Liver (tissue), 9 donors: ENCODE measurements around the gene APBA3. TPM values are rescaled to one million over a fixed set of nuclear protein-coding genes. Genes with fewer than 3 reads are reported as not detected.

Source experiments
- DNase-seq: peaks from one replicate; pipeline ENCODE4 v3.0.0-alpha.2; 2017; ENCODE audit warnings: low spot score
- H3K27ac ChIP-seq, 2 donors: one replicate each; pipeline ENCODE4 v1.7.0; 2013; ENCODE audit warnings: inconsistent platforms in 2 of 2, low read length in 2 of 2, control low read depth in 1 of 2, low read depth in 1 of 2, mild to moderate bottlenecking in 1 of 2
- H3K27me3 ChIP-seq, 4 donors: one replicate each; pipeline versions ENCODE4 v1.6.1 to v1.7.0; 2013; ENCODE audit warnings: low read length in 3 of 4, inconsistent platforms in 1 of 4, mild to moderate bottlenecking in 1 of 4, moderate library complexity in 1 of 4; ENCODE audit not compliant: control insufficient read depth in 4 of 4, insufficient read depth in 4 of 4
- H3K36me3 ChIP-seq, 4 donors: one replicate each; pipeline versions ENCODE4 v1.6.1 to v1.7.0; 2013; ENCODE audit warnings: low read length in 3 of 4, mild to moderate bottlenecking in 3 of 4, low read depth in 1 of 4, moderate library complexity in 1 of 4; ENCODE audit not compliant: control insufficient read depth in 4 of 4, insufficient read depth in 3 of 4
- H3K4me1 ChIP-seq, 4 donors: one replicate each; pipeline versions ENCODE4 v1.6.1 to v1.7.0; 2013; ENCODE audit warnings: low read length in 3 of 4, mild to moderate bottlenecking in 3 of 4, moderate library complexity in 1 of 4; ENCODE audit not compliant: control insufficient read depth in 4 of 4, insufficient read depth in 4 of 4
- H3K4me3 ChIP-seq, 3 donors: one replicate each; pipeline versions ENCODE4 v1.6.1 to v1.7.0; 2013; ENCODE audit warnings: low read length in 3 of 3, control low read depth in 1 of 3, low read depth in 1 of 3, mild to moderate bottlenecking in 1 of 3
- H3K9ac ChIP-seq, 2 donors: one replicate each; pipeline ENCODE4 v1.7.0; 2013; ENCODE audit warnings: low read length in 2 of 2, mild to moderate bottlenecking in 2 of 2, moderate library complexity in 2 of 2, control low read depth in 1 of 2, low read depth in 1 of 2
- H3K9me3 ChIP-seq, 4 donors: one replicate each; pipeline versions ENCODE4 v1.6.1 to v1.7.0; 2013; ENCODE audit warnings: low read length in 3 of 4; ENCODE audit not compliant: control insufficient read depth in 4 of 4
- ATF3 ChIP-seq: IDR thresholded peaks from 2 replicates; pipeline ENCODE4 v1.6.1; 2016; ENCODE audit warnings: antibody characterized with exemption
- EGR1 ChIP-seq, 2 donors: IDR thresholded peaks; 2 replicates each; pipeline ENCODE4 v1.6.1; 2016 to 2018; ENCODE audit warnings: antibody characterized with exemption in 2 of 2, low read depth in 2 of 2
- FOXA1 ChIP-seq: IDR thresholded peaks from 2 replicates; pipeline ENCODE4 v1.6.1; 2016; ENCODE audit warnings: antibody characterized with exemption
- FOXA2 ChIP-seq: IDR thresholded peaks from 2 replicates; pipeline ENCODE4 v1.6.1; 2016; ENCODE audit warnings: antibody characterized with exemption
- GABPA ChIP-seq, 2 donors: IDR thresholded peaks in 1 of 2; conservative IDR thresholded peaks in 1 of 2; 2 replicates each; pipeline ENCODE4 v1.6.1; 2016; ENCODE audit warnings: antibody characterized with exemption in 2 of 2, mild to moderate bottlenecking in 1 of 2, moderate library complexity in 1 of 2
- HNF4A ChIP-seq, 2 donors: conservative IDR thresholded peaks; 2 replicates each; pipeline ENCODE4 v1.6.1; 2016; ENCODE audit warnings: antibody characterized with exemption in 2 of 2, mild to moderate bottlenecking in 2 of 2
- HNF4G ChIP-seq: IDR thresholded peaks from 2 replicates; pipeline ENCODE4 v1.6.1; 2016; ENCODE audit warnings: antibody characterized with exemption
- JUND ChIP-seq, 2 donors: IDR thresholded peaks; 2 replicates each; pipeline ENCODE4 v1.6.1; 2016; ENCODE audit warnings: antibody characterized with exemption in 2 of 2
- MAX ChIP-seq: IDR thresholded peaks from 2 replicates; pipeline ENCODE4 v1.6.1; 2016; ENCODE audit warnings: antibody characterized with exemption
- NR2F2 ChIP-seq: IDR thresholded peaks from 2 replicates; pipeline ENCODE4 v1.6.1; 2016; ENCODE audit warnings: antibody characterized with exemption
- RAD21 ChIP-seq, 2 donors: IDR thresholded peaks; 2 replicates each; pipeline ENCODE4 v1.6.1; 2016; ENCODE audit warnings: antibody characterized with exemption in 2 of 2, mild to moderate bottlenecking in 2 of 2
- REST ChIP-seq: IDR thresholded peaks from 2 replicates; pipeline ENCODE4 v1.6.1; 2016; ENCODE audit warnings: antibody characterized with exemption, mild to moderate bottlenecking
- RXRA ChIP-seq, 2 donors: IDR thresholded peaks; 2 replicates each; pipeline ENCODE4 v1.6.1; 2017 to 2018; ENCODE audit warnings: antibody characterized with exemption in 2 of 2, mild to moderate bottlenecking in 1 of 2
- SP1 ChIP-seq: IDR thresholded peaks from 2 replicates; pipeline ENCODE4 v1.6.1; 2018; ENCODE audit warnings: antibody characterized with exemption, mild to moderate bottlenecking
- TAF1 ChIP-seq: conservative IDR thresholded peaks from 2 replicates; pipeline ENCODE4 v1.6.1; 2016; ENCODE audit warnings: antibody characterized with exemption, mild to moderate bottlenecking
- YY1 ChIP-seq: IDR thresholded peaks from 2 replicates; pipeline ENCODE4 v1.6.1; 2016; ENCODE audit warnings: antibody characterized with exemption, mild to moderate bottlenecking
- WGBS: extraction: QIAGEN DNeasy Blood & Tissue Kit; methylation state at CpG from one replicate; pipeline ENCODE4 v1.1.7; 2013; 5-methylcytosine and 5-hydroxymethylcytosine counted together
- polyA plus RNA-seq, 2 donors: library from polyadenylated mRNA; stranded (reverse) in 1 of 2; unstranded in 1 of 2; fragments of 200-250 nt in 1 of 2; fragments of >200 nt in 1 of 2; fragmentation: Nextera tagmentation in 1 of 2; extraction: Ambion mirVana in 1 of 2; gene quantifications; one replicate each; pipeline versions ENCODE4 v1.2.1 to v1.2.3, GENCODE V29; 2013 to 2015
- total RNA-seq, 2 donors: library from RNA; depleted of rRNA; stranded (reverse); fragments of >200 nt; gene quantifications; one replicate each; pipeline ENCODE4 v1.2.3, GENCODE V29; 2014
- TF ChIP-seq, protein P1 (sequence below): IDR thresholded peaks from 2 replicates; pipeline ENCODE4 v1.6.1; 2016; ENCODE audit warnings: antibody characterized with exemption
- TF ChIP-seq, protein P2 (sequence below): fragments of 150-350 bp; IDR thresholded peaks from 2 replicates; pipeline ENCODE4 v1.5.1; 2017; ENCODE audit warnings: improper control_type of control experiment, low read depth, low read length; ENCODE audit not compliant: missing input control
- donor health status: healthy.
- donor health status: healthy.
- donor health status: healthy.
- donor health status: healthy.
- donor health status: healthy.

Gene APBA3
- total and polyA plus RNA-seq, 4 donors, result 6.4 to 24.3 (median 10.7) TPM

- DNase-seq, result no peak
Observed at GRCh38 chr19:3753631-3754410, 7.7 kb downstream of the APBA3 start.

More at GRCh38 chr19:3753631-3754410, 7.7 kb downstream of the APBA3 start:
- Histone ChIP-seq H3K4me1 (no peaks in the 10 kb centered on the region), H3K36me3 (peaks cover 12 to 36% (median 13%) of the 10 kb centered on the region in 4 donors), H3K27ac (no peak overlapping the region), H3K27me3 (no peaks in the 10 kb centered on the region), H3K4me3 (no peak overlapping the region), H3K9me3 (no peaks in the 10 kb centered on the region), H3K9ac (no peak overlapping the region)
- TF ChIP-seq, protein P1, sequence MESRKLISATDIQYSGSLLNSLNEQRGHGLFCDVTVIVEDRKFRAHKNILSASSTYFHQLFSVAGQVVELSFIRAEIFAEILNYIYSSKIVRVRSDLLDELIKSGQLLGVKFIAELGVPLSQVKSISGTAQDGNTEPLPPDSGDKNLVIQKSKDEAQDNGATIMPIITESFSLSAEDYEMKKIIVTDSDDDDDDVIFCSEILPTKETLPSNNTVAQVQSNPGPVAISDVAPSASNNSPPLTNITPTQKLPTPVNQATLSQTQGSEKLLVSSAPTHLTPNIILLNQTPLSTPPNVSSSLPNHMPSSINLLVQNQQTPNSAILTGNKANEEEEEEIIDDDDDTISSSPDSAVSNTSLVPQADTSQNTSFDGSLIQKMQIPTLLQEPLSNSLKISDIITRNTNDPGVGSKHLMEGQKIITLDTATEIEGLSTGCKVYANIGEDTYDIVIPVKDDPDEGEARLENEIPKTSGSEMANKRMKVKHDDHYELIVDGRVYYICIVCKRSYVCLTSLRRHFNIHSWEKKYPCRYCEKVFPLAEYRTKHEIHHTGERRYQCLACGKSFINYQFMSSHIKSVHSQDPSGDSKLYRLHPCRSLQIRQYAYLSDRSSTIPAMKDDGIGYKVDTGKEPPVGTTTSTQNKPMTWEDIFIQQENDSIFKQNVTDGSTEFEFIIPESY, result no peak
- TF ChIP-seq REST, result no peak
- TF ChIP-seq TAF1, result no peak
- no peak for TF ChIP-seq FOXA1
- no peak for TF ChIP-seq EGR1 (IDR thresholded peaks at IDR 0.05; ENCODE audit: low read depth in 2 of 2)
- no peak for TF ChIP-seq ATF3
- no peak for TF ChIP-seq HNF4G
- no peak for TF ChIP-seq JUND (IDR thresholded peaks at IDR 0.05)
- TF ChIP-seq FOXA2, result no peak
- TF ChIP-seq YY1, result no peak
- no peak for TF ChIP-seq HNF4A (conservative IDR thresholded peaks at IDR 0.05)
- TF ChIP-seq NR2F2, result no peak
- TF ChIP-seq RXRA (IDR thresholded peaks at IDR 0.05), result no peak
- no peak for TF ChIP-seq GABPA (IDR thresholded peaks at IDR 0.05 in 1 of 2, conservative IDR thresholded peaks at IDR 0.05 in 1 of 2)
- TF ChIP-seq MAX, result no peak
- TF ChIP-seq, protein P2, sequence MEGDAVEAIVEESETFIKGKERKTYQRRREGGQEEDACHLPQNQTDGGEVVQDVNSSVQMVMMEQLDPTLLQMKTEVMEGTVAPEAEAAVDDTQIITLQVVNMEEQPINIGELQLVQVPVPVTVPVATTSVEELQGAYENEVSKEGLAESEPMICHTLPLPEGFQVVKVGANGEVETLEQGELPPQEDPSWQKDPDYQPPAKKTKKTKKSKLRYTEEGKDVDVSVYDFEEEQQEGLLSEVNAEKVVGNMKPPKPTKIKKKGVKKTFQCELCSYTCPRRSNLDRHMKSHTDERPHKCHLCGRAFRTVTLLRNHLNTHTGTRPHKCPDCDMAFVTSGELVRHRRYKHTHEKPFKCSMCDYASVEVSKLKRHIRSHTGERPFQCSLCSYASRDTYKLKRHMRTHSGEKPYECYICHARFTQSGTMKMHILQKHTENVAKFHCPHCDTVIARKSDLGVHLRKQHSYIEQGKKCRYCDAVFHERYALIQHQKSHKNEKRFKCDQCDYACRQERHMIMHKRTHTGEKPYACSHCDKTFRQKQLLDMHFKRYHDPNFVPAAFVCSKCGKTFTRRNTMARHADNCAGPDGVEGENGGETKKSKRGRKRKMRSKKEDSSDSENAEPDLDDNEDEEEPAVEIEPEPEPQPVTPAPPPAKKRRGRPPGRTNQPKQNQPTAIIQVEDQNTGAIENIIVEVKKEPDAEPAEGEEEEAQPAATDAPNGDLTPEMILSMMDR, result no peak
- no peak for TF ChIP-seq SP1
- TF ChIP-seq RAD21 (IDR thresholded peaks at IDR 0.05), result no peak
- WGBS, result 96% methylated on average over 51 of the region's 51 CpGs
